Calu3 (cell line): Measurements from ENCODE around the gene EPHB2. TPM values are rescaled to one million over a fixed set of nuclear protein-coding genes. Genes with fewer than 3 reads are reported as not detected.

ENCODE experiments used
- BruUV-seq: library from RNA; stranded (reverse); fragments of 400-500 nt; replicated peaks from 2 replicates; lab custom pipeline; 2021; lab: Mats Ljungman, UMichigan
- CTCF ChIA-PET: fragments of 300-600 bp; sonication (Branson Sonifier 250); formaldehyde crosslinking; loops from one replicate; lab custom pipeline; 2022; ENCODE audit warnings: antibody characterized with exemption; lab: Charles Lee
- DNase-seq: peaks from one replicate; pipeline ENCODE4 v3.0.0; 2022
- H3K27ac Mint-ChIP-seq: one replicate; pipeline ENCODE4 v1.8.0; 2022; ENCODE audit warnings: mixed read lengths; ENCODE audit not compliant: unreplicated experiment
- H3K27me3 Mint-ChIP-seq: one replicate; pipeline ENCODE4 v1.8.0; 2022; ENCODE audit warnings: mixed read lengths; ENCODE audit not compliant: unreplicated experiment
- H3K36me3 Mint-ChIP-seq: one replicate; pipeline ENCODE4 v1.8.0; 2022; ENCODE audit warnings: mild to moderate bottlenecking, moderate library complexity, mixed read lengths; ENCODE audit not compliant: insufficient read depth, unreplicated experiment
- H3K4me1 Mint-ChIP-seq: one replicate; pipeline ENCODE4 v1.8.0; 2022; ENCODE audit warnings: mild to moderate bottlenecking, low read depth, mixed read lengths; ENCODE audit not compliant: unreplicated experiment
- H3K4me3 Mint-ChIP-seq: one replicate; pipeline ENCODE4 v1.8.0; 2022; ENCODE audit warnings: mild to moderate bottlenecking, low read depth, moderate library complexity, mixed read lengths; ENCODE audit not compliant: unreplicated experiment
- H3K9me3 Mint-ChIP-seq: one replicate; pipeline ENCODE4 v1.8.0; 2022; ENCODE audit warnings: low read depth, mixed read lengths; ENCODE audit not compliant: unreplicated experiment
- intact Hi-C: fragments of 100-400 bp; cut with micrococcal nuclease; formaldehyde crosslinking; loops from one replicate; pipeline ENCODE4 v1.10.0; 2022; ENCODE audit not compliant: unreplicated experiment
- total RNA-seq: library from RNA; stranded (reverse); gene quantifications from 2 replicates; pipeline ENCODE4 v1.2.3, GENCODE V29; 2022
- TF ChIP-seq, protein P1 (sequence below): fragments of 200-600 bp; IDR thresholded peaks from one replicate; pipeline ENCODE4 v1.8.0; 2022; ENCODE audit warnings: antibody characterized with exemption; ENCODE audit not compliant: unreplicated experiment

The EPHB2 gene
- total RNA-seq, 1 experiment from 2014 or later: 19.3 TPM

DNA sequence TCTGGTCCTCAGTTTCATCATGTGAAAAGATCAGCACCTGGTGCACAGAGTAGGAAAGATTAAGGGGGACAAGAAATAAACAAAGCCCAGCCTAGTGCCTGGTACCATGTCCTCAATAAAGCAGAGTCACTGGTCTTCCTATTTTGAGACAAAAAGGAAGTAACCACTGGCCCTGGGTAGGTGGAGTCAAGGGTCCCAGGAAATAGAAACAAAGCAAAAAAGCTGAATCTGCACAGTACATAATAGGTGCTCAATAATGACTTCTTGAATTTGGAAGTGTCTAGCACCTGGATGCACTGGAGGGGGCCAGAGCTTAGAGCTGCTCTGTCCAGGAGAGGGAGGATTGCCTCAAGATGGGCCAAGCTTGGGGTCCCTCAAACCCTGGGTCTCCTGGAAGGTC lies 1.9 kb upstream of the EPHB2 start:
- TF ChIP-seq, protein P1, sequence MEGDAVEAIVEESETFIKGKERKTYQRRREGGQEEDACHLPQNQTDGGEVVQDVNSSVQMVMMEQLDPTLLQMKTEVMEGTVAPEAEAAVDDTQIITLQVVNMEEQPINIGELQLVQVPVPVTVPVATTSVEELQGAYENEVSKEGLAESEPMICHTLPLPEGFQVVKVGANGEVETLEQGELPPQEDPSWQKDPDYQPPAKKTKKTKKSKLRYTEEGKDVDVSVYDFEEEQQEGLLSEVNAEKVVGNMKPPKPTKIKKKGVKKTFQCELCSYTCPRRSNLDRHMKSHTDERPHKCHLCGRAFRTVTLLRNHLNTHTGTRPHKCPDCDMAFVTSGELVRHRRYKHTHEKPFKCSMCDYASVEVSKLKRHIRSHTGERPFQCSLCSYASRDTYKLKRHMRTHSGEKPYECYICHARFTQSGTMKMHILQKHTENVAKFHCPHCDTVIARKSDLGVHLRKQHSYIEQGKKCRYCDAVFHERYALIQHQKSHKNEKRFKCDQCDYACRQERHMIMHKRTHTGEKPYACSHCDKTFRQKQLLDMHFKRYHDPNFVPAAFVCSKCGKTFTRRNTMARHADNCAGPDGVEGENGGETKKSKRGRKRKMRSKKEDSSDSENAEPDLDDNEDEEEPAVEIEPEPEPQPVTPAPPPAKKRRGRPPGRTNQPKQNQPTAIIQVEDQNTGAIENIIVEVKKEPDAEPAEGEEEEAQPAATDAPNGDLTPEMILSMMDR: no peak
- CTCF ChIA-PET: interaction anchor here (1.1 to 1.5 kb wide), 3 partner anchors 39 to 153 kb away, joined by 3 to 4 read pairs (median 3); no protein-coding TSS in a partner anchor
- intact Hi-C loops: no loop called here
- Mint-ChIP-seq H3K4me3 (no peak overlapping the region), H3K27ac (no peak overlapping the region), H3K27me3 (no peaks in the 10 kb centered on the region), H3K9me3 (no peaks in the 10 kb centered on the region), H3K4me1 (no peaks in the 10 kb centered on the region), H3K36me3 (no peaks in the 10 kb centered on the region)
- DNase-seq: no peak
- BruUV-seq: no TSS peak

DNA sequence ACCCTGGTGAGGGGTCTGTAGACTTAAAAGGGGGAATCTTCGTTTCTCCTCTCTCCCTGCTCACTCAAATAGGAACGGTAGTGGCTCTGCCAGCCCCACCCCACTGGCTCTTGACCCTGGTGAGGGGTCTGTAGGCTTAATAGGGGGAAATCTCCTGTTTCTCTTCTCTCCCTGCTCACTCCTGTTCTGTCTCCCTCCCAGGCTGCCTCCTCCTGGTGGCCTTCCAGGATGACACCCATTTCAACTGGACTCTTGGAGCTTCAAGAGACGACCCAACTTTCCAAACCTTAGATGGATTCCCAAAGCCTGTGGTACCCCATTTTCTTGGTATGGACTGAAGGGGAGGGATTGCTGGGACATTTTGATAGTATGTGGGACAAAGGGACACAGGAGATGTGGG lies 1.4 kb upstream of the EPHB2 start:
- no peak overlapping the region for H3K27ac Mint-ChIP-seq
- no peaks in the 10 kb centered on the region for H3K4me1 Mint-ChIP-seq
- no peak overlapping the region for H3K4me3 Mint-ChIP-seq
- TF ChIP-seq, protein P1: no peak
- intact Hi-C loops: no loop called here
- CTCF ChIA-PET: interaction anchor here (1.1 to 1.5 kb wide), 2 partner anchors 39 to 152 kb away, joined by 3 to 4 read pairs; no protein-coding TSS in a partner anchor
- no TSS peak for BruUV-seq
- no peaks in the 10 kb centered on the region for H3K9me3 Mint-ChIP-seq
- H3K36me3 Mint-ChIP-seq: no peaks in the 10 kb centered on the region
- peak; percentile 17 for DNase-seq
- H3K27me3 Mint-ChIP-seq: no peaks in the 10 kb centered on the region

DNA sequence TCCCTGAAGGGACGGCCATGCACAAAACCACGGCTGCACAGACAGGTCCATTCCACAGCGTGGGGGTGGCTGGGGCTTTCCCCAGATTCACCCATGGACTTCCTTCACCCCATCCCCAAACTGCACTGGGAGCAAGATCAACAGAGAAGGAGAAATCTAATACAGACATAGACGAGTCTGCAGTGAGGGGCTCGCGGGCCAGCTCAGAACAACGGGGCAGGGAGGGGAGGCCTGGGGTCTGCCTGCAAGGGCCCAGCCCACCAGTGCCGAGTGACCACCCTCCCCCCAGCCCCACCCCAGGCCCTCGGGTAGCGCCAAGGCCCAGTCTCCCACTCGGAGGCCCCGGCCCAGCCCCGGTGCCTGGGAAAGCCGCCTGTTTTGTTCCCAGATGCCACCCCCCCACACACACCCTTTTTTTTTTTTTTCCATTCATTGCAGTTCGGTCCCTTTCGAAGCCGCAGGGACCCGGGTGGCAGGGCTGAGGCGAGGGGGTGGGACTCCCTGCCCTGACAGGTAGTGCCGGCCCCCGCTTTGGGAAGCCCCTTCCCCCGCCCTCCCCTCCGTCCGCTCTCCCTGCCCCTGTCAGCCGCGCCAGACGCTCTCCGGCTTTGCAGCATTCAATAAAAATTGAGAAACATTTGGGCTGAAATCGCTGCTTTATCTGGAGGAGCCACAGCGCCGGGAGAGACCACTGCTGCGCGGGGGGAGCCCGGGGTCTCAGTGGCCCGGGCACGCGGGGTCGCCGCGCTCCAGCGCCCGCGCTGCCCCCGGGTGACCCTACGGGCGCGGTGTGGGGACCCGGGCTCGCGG lies 543 bp upstream of the EPHB2 start:
- CTCF ChIA-PET: interaction anchor here (0.5 to 1.1 kb wide), 2 partner anchors 152 to 1013 kb away, joined by 3 to 4 read pairs; no protein-coding TSS in a partner anchor
- H3K4me3 Mint-ChIP-seq: peak overlapping the region; percentile 52
- TF ChIP-seq, protein P1: no peak
- H3K36me3 Mint-ChIP-seq: no peaks in the 10 kb centered on the region
- H3K9me3 Mint-ChIP-seq: no peaks in the 10 kb centered on the region
- intact Hi-C loops: no loop called here
- peak; percentile 58 for DNase-seq
- no peaks in the 10 kb centered on the region for H3K27me3 Mint-ChIP-seq
- H3K27ac Mint-ChIP-seq: no peak overlapping the region
- no peaks in the 10 kb centered on the region for H3K4me1 Mint-ChIP-seq
- BruUV-seq: no TSS peak

DNA sequence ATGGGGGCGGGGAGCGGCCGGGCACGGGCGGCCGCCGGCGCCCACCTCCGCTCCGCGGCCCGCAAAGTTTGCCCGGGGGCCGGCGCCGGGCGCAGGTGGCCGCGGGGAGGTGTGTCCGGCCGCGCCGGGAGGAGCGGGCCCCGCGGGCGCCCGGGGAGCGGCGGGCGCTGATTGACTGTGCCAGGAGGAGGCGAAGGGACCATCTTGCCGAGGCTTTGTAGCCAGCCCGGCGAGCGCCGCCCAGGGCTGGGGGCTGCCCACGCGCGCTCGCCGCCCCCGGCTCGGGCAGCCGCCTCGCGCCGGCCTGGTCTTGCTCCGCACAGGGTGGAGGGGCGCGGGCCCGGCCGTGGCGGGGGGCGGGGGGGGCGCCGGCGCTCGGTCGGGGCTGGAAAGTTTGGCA lies 432 bp downstream of the EPHB2 start:
- Mint-ChIP-seq H3K27ac (no peak overlapping the region), H3K27me3 (no peaks in the 10 kb centered on the region), H3K36me3 (no peaks in the 10 kb centered on the region), H3K4me1 (no peaks in the 10 kb centered on the region), H3K9me3 (no peaks in the 10 kb centered on the region), H3K4me3 (no peak overlapping the region)
- intact Hi-C loops: no loop called here
- no TSS peak for BruUV-seq
- TF ChIP-seq, protein P1: no peak
- no peak for DNase-seq
- CTCF ChIA-PET: no interaction called here
